Left lung (tissue), 10 donors: ENCODE results near the gene UBR4. TPM values are rescaled to one million over a fixed set of nuclear protein-coding genes. Genes with fewer than 3 reads are reported as not detected.

Experiments
- ATAC-seq: fragments of 200-7000 bp; cut with Tn5 transposase; one replicate; pipeline ENCODE4 v1.9.1; 2020; ENCODE audit warnings: moderate library complexity
- DNase-seq, 4 donors: peaks; one replicate each; pipeline ENCODE4 v3.0.0-alpha.2; 2013 to 2020
- H3K27ac ChIP-seq, 2 donors: fragments of 200-600 bp; sonication (generic) in 1 of 2; one replicate each; pipeline versions ENCODE4 v1.5.0 to v1.8.0; 2020 to 2021
- H3K27me3 ChIP-seq, 2 donors: fragments of 200-600 bp; sonication (generic) in 1 of 2; one replicate each; pipeline versions ENCODE4 v1.5.0 to v1.8.0; 2020 to 2021
- H3K36me3 ChIP-seq, 2 donors: fragments of 200-600 bp; sonication (generic) in 1 of 2; one replicate each; pipeline versions ENCODE4 v1.5.0 to v1.8.0; 2020 to 2021
- H3K4me1 ChIP-seq, 2 donors: fragments of 200-600 bp; one replicate each; pipeline ENCODE4 v1.8.0; 2021
- H3K4me3 ChIP-seq, 2 donors: fragments of 200-600 bp; sonication (generic) in 1 of 2; one replicate each; pipeline versions ENCODE4 v1.5.0 to v1.8.0; 2020 to 2021; ENCODE audit warnings: mild to moderate bottlenecking in 1 of 2
- H3K9me3 ChIP-seq, 2 donors: fragments of 200-600 bp; sonication (generic) in 1 of 2; one replicate each; pipeline versions ENCODE4 v1.5.0 to v1.8.0; 2020 to 2021
- intact Hi-C, 2 donors: fragments of 100-400 bp; cut with DNase I; formaldehyde crosslinking; loops; one replicate each; pipeline versions ENCODE4 v1.11.2 to v1.14.2; 2022
- polyA plus RNA-seq, 6 donors: library from polyadenylated mRNA; unstranded; fragments of 120-200 nt; gene quantifications; one replicate each; pipeline ENCODE4 v1.2.1, GENCODE V29; 2013; ENCODE audit not compliant: insufficient read length in 6 of 6
- total RNA-seq, 2 donors: library from RNA; stranded (reverse); fragmentation: NEBNext Ultra II Directional; extraction: Animal tissue kit (Norgen Biotek cat#: 25700); gene quantifications; one replicate each; pipeline ENCODE4 v1.2.1, GENCODE V29; 2021
- TF ChIP-seq, protein P1 (sequence below), 2 donors: fragments of 200-600 bp; sonication (generic) in 1 of 2; IDR thresholded peaks; one replicate each; pipeline versions ENCODE4 v1.5.0 to v1.8.0; 2021; ENCODE audit warnings: antibody characterized with exemption in 2 of 2
- donor health status: DM: no; HTN: yes; CAD: no.
- donor health status: DM: no; HTN: no; CAD: no.

The UBR4 gene
- total and polyA plus RNA-seq, 8 donors, result 95.9 to 130 (median 109) TPM

GRCh38 chr1:19087017-19087736 lies 122.9 kb downstream of the UBR4 start:
- TF ChIP-seq, protein P1, sequence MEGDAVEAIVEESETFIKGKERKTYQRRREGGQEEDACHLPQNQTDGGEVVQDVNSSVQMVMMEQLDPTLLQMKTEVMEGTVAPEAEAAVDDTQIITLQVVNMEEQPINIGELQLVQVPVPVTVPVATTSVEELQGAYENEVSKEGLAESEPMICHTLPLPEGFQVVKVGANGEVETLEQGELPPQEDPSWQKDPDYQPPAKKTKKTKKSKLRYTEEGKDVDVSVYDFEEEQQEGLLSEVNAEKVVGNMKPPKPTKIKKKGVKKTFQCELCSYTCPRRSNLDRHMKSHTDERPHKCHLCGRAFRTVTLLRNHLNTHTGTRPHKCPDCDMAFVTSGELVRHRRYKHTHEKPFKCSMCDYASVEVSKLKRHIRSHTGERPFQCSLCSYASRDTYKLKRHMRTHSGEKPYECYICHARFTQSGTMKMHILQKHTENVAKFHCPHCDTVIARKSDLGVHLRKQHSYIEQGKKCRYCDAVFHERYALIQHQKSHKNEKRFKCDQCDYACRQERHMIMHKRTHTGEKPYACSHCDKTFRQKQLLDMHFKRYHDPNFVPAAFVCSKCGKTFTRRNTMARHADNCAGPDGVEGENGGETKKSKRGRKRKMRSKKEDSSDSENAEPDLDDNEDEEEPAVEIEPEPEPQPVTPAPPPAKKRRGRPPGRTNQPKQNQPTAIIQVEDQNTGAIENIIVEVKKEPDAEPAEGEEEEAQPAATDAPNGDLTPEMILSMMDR (IDR thresholded peaks at IDR 0.05), result no peak
- peak; percentile 70 for ATAC-seq
- intact Hi-C loops, result no loop called here
- H3K27me3 ChIP-seq, result no peaks in the 10 kb centered on the region
- peaks cover 0 to 23% of the 10 kb centered on the region in 2 donors for H3K4me1 ChIP-seq
- H3K4me3 ChIP-seq, result no peak overlapping the region
- DNase-seq, result no peak
- no peaks in the 10 kb centered on the region for H3K9me3 ChIP-seq
- peaks cover 0 to 99% of the 10 kb centered on the region in 2 donors for H3K36me3 ChIP-seq
- H3K27ac ChIP-seq, result peak overlapping the region; percentile 46 to 73

DNA sequence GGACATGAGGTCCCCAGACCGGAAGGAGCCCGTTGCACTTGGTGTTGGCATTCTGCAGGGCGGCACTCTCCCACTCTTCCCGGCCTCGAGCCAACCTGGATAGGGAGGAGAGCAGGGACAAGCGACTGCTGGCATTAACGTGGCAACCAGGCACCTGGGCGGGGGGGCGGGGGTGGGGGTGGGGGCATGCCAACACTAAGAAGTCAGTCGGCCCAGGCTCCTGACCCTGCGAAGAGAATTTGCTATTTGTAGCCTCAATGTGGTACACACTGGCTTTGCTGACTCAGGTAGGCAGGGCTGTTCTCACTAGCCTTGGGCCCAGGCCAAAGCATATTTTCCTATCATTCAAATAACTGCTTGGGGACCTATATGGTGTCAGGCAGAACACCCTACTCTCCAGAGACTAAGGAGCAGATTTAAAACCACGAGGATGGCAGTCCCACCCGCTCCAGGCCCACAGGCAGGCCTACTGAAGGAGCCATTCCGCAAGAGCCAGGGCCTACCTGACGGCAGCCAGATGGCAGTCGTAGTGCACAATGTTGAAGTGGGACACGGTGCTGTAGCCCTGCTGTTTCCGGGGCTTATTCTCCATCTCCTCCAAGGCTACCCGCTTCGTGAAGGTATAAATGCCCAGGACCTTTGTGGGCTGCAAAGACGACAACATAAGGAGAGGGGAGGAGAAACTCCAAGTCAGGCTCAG lies 123.7 kb downstream of the UBR4 start:
- TF ChIP-seq, protein P1 (IDR thresholded peaks at IDR 0.05), result no peak
- Histone ChIP-seq H3K36me3 (peaks cover 0 to 97% of the 10 kb centered on the region in 2 donors), H3K27me3 (no peaks in the 10 kb centered on the region), H3K27ac (peak overlapping the region; percentile 46 to 73), H3K9me3 (no peaks in the 10 kb centered on the region), H3K4me1 (peaks cover 1 to 32% of the 10 kb centered on the region in 2 donors), H3K4me3 (no peak overlapping the region)
- peak in 1 of 4 donors; percentile 63 for DNase-seq
- intact Hi-C loops, result no loop called here
- peak; percentile 77 for ATAC-seq

DNA sequence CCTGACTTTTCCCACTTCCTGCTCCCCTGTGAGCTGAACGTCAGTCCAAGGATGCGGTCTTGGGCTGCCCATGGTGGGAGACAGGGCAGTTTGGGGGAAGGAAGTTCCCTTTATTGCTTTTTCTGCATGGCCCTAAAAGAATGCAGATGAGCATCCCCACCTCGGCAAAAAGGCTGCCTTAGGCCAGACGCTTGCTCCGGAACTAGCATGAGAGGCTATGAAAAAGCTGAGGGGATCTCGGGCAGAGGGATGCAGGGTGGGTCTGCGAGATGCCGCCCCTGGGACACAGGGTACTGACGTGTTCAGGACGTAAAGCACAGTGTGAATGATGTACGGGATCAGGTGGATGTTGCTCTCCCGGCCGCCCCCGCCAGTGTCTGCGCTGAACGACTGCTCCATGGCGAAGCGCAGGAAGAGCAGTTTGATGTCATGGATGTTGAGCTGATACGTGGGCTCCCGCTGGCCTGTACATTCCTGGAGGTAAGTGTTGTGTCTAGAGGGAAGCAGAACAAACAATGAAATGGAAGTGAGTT lies 125.8 kb downstream of the UBR4 start:
- ATAC-seq (no peak), DNase-seq (no peak)
- peak overlapping the region in 1 of 2 donors; percentile 92 for H3K27ac ChIP-seq
- H3K4me1 ChIP-seq, result peaks cover 11 to 52% of the 10 kb centered on the region in 2 donors
- no peaks in the 10 kb centered on the region for H3K27me3 ChIP-seq
- no peak overlapping the region for H3K4me3 ChIP-seq
- TF ChIP-seq, protein P1 (IDR thresholded peaks at IDR 0.05), result no peak
- intact Hi-C loops, result no loop called here
- no peaks in the 10 kb centered on the region for H3K9me3 ChIP-seq
- peaks cover 0 to 97% of the 10 kb centered on the region in 2 donors for H3K36me3 ChIP-seq

- peaks cover 11 to 60% of the 10 kb centered on the region in 2 donors for H3K4me1 ChIP-seq
- H3K27ac ChIP-seq, result peak overlapping the region; percentile 4 to 92
- no peaks in the 10 kb centered on the region for H3K27me3 ChIP-seq
- DNase-seq (no peak), ATAC-seq (no peak)
- no peak overlapping the region for H3K4me3 ChIP-seq
- TF ChIP-seq, protein P1 (IDR thresholded peaks at IDR 0.05), result no peak
- intact Hi-C loops, result no loop called here
- H3K9me3 ChIP-seq, result no peaks in the 10 kb centered on the region
- peaks cover 0 to 97% of the 10 kb centered on the region in 2 donors for H3K36me3 ChIP-seq
Observed at GRCh38 chr1:19083081-19083480, 127.0 kb downstream of the UBR4 start.
